NB4 (cell line): ENCODE data around the gene DDHD1.

ENCODE experiments used
- CTCF ChIP-seq: IDR thresholded peaks from one replicate; pipeline ENCODE4 v1.5.1; 2012; ENCODE audit warnings: low read depth, low read length
- MYC ChIP-seq: IDR thresholded peaks from 2 replicates; pipeline ENCODE4 v1.6.1; 2011; ENCODE audit warnings: low read depth, low read length
- POLR2A ChIP-seq: IDR thresholded peaks from 2 replicates; pipeline ENCODE4 v1.6.1; 2011; ENCODE audit warnings: mild to moderate bottlenecking; ENCODE audit not compliant: insufficient read length; ENCODE audit errors: extremely low read depth
- TF ChIP-seq, protein P1 (sequence below): IDR thresholded peaks from 2 replicates; pipeline ENCODE4 v1.6.1; 2011; ENCODE audit warnings: low read depth, low read length

- TF ChIP-seq POLR2A (no peak), CTCF (no peak), MYC (no peak)
- TF ChIP-seq, protein P1, sequence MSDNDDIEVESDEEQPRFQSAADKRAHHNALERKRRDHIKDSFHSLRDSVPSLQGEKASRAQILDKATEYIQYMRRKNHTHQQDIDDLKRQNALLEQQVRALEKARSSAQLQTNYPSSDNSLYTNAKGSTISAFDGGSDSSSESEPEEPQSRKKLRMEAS = no peak
Measured at GRCh38 chr14:53034036-53034435, 119.1 kb downstream of the DDHD1 start.
